Duodenal mucosa (tissue), 2 donors: ENCODE measurements around the gene TBATA.
"Not testable (repeated sequence)": the region's sequence is repeated elsewhere in the genome, so short reads cannot be mapped to it uniquely, and the experiment has no call there.

Experiments
- H3K27ac ChIP-seq: one replicate; pipeline ENCODE4 v1.7.0; 2013; ENCODE audit warnings: low read depth, low read length
- H3K27me3 ChIP-seq, 2 donors: one replicate each; pipeline ENCODE4 v1.7.0; 2013; ENCODE audit warnings: low read length in 2 of 2, control low read depth in 1 of 2; ENCODE audit not compliant: insufficient read depth in 2 of 2, control insufficient read depth in 1 of 2
- H3K36me3 ChIP-seq, 2 donors: one replicate each; pipeline ENCODE4 v1.7.0; 2013; ENCODE audit warnings: low read length in 2 of 2, control low read depth in 1 of 2; ENCODE audit not compliant: insufficient read depth in 2 of 2, control insufficient read depth in 1 of 2
- H3K4me1 ChIP-seq, 2 donors: one replicate each; pipeline ENCODE4 v1.7.0; 2013; ENCODE audit warnings: low read length in 2 of 2, control low read depth in 1 of 2; ENCODE audit not compliant: insufficient read depth in 2 of 2, control insufficient read depth in 1 of 2
- H3K4me3 ChIP-seq, 2 donors: one replicate each; pipeline ENCODE4 v1.7.0; 2013; ENCODE audit warnings: low read length in 2 of 2, low read depth in 1 of 2
- H3K9ac ChIP-seq, 2 donors: one replicate each; pipeline ENCODE4 v1.7.0; 2013; ENCODE audit warnings: low read length in 2 of 2, low read depth in 1 of 2
- H3K9me3 ChIP-seq, 2 donors: one replicate each; pipeline ENCODE4 v1.7.0; 2013; ENCODE audit warnings: low read length in 2 of 2, control low read depth in 1 of 2; ENCODE audit not compliant: control insufficient read depth in 1 of 2

TBATA gene

GRCh38 chr10:70773461-70773860 is 11.7 kb downstream of the TBATA start:
- H3K9ac ChIP-seq = no peak overlapping the region
- H3K4me3 ChIP-seq = no peak overlapping the region
- no peaks in the 10 kb centered on the region for H3K27me3 ChIP-seq
- no peaks in the 10 kb centered on the region for H3K36me3 ChIP-seq
- no peaks in the 10 kb centered on the region for H3K9me3 ChIP-seq
- H3K4me1 ChIP-seq = no peaks in the 10 kb centered on the region
- no peak overlapping the region for H3K27ac ChIP-seq

GRCh38 chr10:70772627-70773026 is 12.6 kb downstream of the TBATA start:
- no peak overlapping the region for H3K9ac ChIP-seq
- H3K9me3 ChIP-seq = no peaks in the 10 kb centered on the region
- H3K27ac ChIP-seq = no peak overlapping the region
- H3K27me3 ChIP-seq = no peaks in the 10 kb centered on the region
- H3K36me3 ChIP-seq = no peaks in the 10 kb centered on the region
- no peaks in the 10 kb centered on the region for H3K4me1 ChIP-seq
- H3K4me3 ChIP-seq = no peak overlapping the region

- no peak overlapping the region for H3K27ac ChIP-seq
- H3K9ac ChIP-seq = no peak overlapping the region
- H3K36me3 ChIP-seq = no peaks in the 10 kb centered on the region
- no peaks in the 10 kb centered on the region for H3K27me3 ChIP-seq
- H3K4me3 ChIP-seq = no peak overlapping the region
- H3K9me3 ChIP-seq = no peaks in the 10 kb centered on the region
- H3K4me1 ChIP-seq = no peaks in the 10 kb centered on the region
Measured at GRCh38 chr10:70771311-70772194, 13.6 kb downstream of the TBATA start.

- H3K9me3 ChIP-seq, H3K4me3 ChIP-seq, H3K27ac ChIP-seq, H3K27me3 ChIP-seq, H3K36me3 ChIP-seq, H3K9ac ChIP-seq, H3K4me1 ChIP-seq: not testable (repeated sequence)
Measured at GRCh38 chr10:70770516-70770915, 14.7 kb downstream of the TBATA start.

GRCh38 chr10:70770001-70770400 is 15.2 kb downstream of the TBATA start:
- H3K4me1 ChIP-seq = no peaks in the 10 kb centered on the region
- no peak overlapping the region for H3K9ac ChIP-seq
- no peak overlapping the region for H3K27ac ChIP-seq
- peaks cover 5 to 10% of the 10 kb centered on the region in 2 donors for H3K9me3 ChIP-seq
- no peaks in the 10 kb centered on the region for H3K27me3 ChIP-seq
- H3K4me3 ChIP-seq = no peak overlapping the region
- H3K36me3 ChIP-seq = no peaks in the 10 kb centered on the region

GRCh38 chr10:70769121-70769520 is 16.1 kb downstream of the TBATA start:
- no peaks in the 10 kb centered on the region for H3K27me3 ChIP-seq
- H3K4me3 ChIP-seq = no peak overlapping the region
- peaks cover 5 to 10% of the 10 kb centered on the region in 2 donors for H3K9me3 ChIP-seq
- H3K9ac ChIP-seq = no peak overlapping the region
- no peak overlapping the region for H3K27ac ChIP-seq
- H3K36me3 ChIP-seq = no peaks in the 10 kb centered on the region
- no peaks in the 10 kb centered on the region for H3K4me1 ChIP-seq

- not testable (repeated sequence) for H3K27ac ChIP-seq, H3K4me1 ChIP-seq, H3K27me3 ChIP-seq, H3K4me3 ChIP-seq, H3K36me3 ChIP-seq, H3K9ac ChIP-seq
- peaks cover 5 to 10% of the 10 kb centered on the region in 2 donors for H3K9me3 ChIP-seq
Measured at GRCh38 chr10:70768026-70768685, 17.0 kb downstream of the TBATA start.

- Histone ChIP-seq H3K4me1 (no peaks in the 10 kb centered on the region), H3K9ac (no peak overlapping the region), H3K4me3 (no peak overlapping the region), H3K27me3 (no peaks in the 10 kb centered on the region), H3K36me3 (no peaks in the 10 kb centered on the region), H3K9me3 (peaks cover 5 to 10% of the 10 kb centered on the region in 2 donors), H3K27ac (no peak overlapping the region)
Measured at GRCh38 chr10:70765794-70766594, 19.2 kb downstream of the TBATA start.

GRCh38 chr10:70763567-70763966 is 21.6 kb downstream of the TBATA start:
- H3K36me3 ChIP-seq = no peaks in the 10 kb centered on the region
- no peaks in the 10 kb centered on the region for H3K27me3 ChIP-seq
- H3K4me3 ChIP-seq = no peak overlapping the region
- no peak overlapping the region for H3K27ac ChIP-seq
- no peaks in the 10 kb centered on the region for H3K4me1 ChIP-seq
- H3K9ac ChIP-seq = no peak overlapping the region
- H3K9me3 ChIP-seq = peaks cover 5 to 10% of the 10 kb centered on the region in 2 donors
